HFFc6 (cell line): ENCODE measurements around the gene TMCO1. TPM values are rescaled to one million over a fixed set of nuclear protein-coding genes. Genes with fewer than 3 reads are reported as not detected.
"Not testable (repeated sequence)": the region's sequence is repeated elsewhere in the genome, so short reads cannot be mapped to it uniquely, and the experiment has no call there.

Experiments used
- DNase-seq: peaks from one replicate; pipeline ENCODE4 v3.0.0-alpha.2; 2018
- H3K27ac Mint-ChIP-seq: 2 replicates; pipeline ENCODE4 v1.8.0; 2020; ENCODE audit warnings: mild to moderate bottlenecking, mixed read lengths
- H3K27me3 Mint-ChIP-seq: 2 replicates; pipeline ENCODE4 v1.8.0; 2021; ENCODE audit warnings: mild to moderate bottlenecking, moderate library complexity, mixed read lengths; ENCODE audit not compliant: insufficient read depth
- H3K36me3 Mint-ChIP-seq: 2 replicates; pipeline ENCODE4 v1.8.0; 2021; ENCODE audit warnings: low read depth, mixed read lengths
- H3K4me1 Mint-ChIP-seq: 2 replicates; pipeline ENCODE4 v1.8.0; 2020; ENCODE audit warnings: low read depth, mixed read lengths
- H3K4me3 Mint-ChIP-seq: 2 replicates; pipeline ENCODE4 v1.8.0; 2020; ENCODE audit warnings: mild to moderate bottlenecking, moderate library complexity, mixed read lengths
- H3K9me3 Mint-ChIP-seq: 2 replicates; pipeline ENCODE4 v1.8.0; 2020; ENCODE audit warnings: mild to moderate bottlenecking, mixed read lengths
- total RNA-seq, 6 experiments: library from RNA; stranded (reverse); fragmentation: NEBNext Ultra II Directional; extraction: Animal tissue kit (Norgen Biotek cat#: 25700); gene quantifications; 2 replicates in 1 of 6; 3 replicates in 5 of 6; pipeline ENCODE4 v1.2.3, GENCODE V29; 2021
- TF ChIP-seq, protein P1 (sequence below): fragments of 200-600 bp; sonication (generic); IDR thresholded peaks from 2 replicates; pipeline ENCODE4 v1.5.0; 2021; ENCODE audit warnings: antibody characterized with exemption, mild to moderate bottlenecking

TMCO1 gene
- total RNA-seq, 6 experiments from 2014 or later, result 134 to 165 (median 137) TPM

DNA sequence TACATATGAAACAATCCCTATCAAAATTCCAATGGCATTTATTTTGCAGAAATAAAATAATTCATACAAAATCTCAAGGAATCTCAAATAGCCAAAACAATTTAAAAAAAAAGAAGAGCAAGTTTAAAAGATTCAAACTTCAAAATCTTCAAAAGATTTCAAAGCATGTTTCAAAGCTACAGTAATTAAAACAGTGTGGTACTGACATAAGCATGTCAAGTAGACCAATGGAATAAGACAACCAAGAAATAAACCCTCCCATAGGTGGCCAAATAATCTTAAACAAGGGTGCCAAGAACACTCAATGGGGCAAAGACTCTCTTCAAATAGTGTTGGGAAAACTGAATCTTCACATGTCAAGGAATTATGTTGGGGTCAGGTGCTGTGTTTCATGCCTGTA, 30.7 kb upstream of the TMCO1 start:
- H3K27ac Mint-ChIP-seq, result no peak overlapping the region
- H3K9me3 Mint-ChIP-seq, result peaks cover 20% of the 10 kb centered on the region
- no peak overlapping the region for H3K4me3 Mint-ChIP-seq
- DNase-seq, result no peak
- TF ChIP-seq, protein P1, sequence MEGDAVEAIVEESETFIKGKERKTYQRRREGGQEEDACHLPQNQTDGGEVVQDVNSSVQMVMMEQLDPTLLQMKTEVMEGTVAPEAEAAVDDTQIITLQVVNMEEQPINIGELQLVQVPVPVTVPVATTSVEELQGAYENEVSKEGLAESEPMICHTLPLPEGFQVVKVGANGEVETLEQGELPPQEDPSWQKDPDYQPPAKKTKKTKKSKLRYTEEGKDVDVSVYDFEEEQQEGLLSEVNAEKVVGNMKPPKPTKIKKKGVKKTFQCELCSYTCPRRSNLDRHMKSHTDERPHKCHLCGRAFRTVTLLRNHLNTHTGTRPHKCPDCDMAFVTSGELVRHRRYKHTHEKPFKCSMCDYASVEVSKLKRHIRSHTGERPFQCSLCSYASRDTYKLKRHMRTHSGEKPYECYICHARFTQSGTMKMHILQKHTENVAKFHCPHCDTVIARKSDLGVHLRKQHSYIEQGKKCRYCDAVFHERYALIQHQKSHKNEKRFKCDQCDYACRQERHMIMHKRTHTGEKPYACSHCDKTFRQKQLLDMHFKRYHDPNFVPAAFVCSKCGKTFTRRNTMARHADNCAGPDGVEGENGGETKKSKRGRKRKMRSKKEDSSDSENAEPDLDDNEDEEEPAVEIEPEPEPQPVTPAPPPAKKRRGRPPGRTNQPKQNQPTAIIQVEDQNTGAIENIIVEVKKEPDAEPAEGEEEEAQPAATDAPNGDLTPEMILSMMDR, result no peak
- H3K4me1 Mint-ChIP-seq, result no peaks in the 10 kb centered on the region; the same call in 1 of the 2 replicates
- peaks cover 6% of the 10 kb centered on the region for H3K27me3 Mint-ChIP-seq
- peaks cover 10% of the 10 kb centered on the region; the same call in 1 of the 2 replicates for H3K36me3 Mint-ChIP-seq

DNA sequence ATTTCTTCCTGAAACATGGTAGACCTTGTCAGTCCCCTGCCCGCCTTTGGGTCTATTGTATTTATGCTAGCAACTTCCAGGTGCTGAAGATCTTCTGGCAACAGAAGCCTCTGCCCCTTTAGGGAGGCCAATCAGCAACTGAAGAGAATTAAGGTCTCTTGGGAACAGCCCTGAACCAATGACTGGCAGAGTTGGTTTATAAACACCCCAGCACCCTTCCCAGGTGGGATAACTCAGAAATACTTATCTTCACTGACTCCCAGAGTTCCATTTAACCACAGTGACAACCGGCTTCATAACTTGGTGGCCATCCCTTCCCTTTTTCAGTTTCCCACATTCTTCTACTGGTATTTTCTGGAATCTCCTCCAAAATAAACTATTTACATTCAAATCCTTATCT, 27.2 kb upstream of the TMCO1 start:
- no peak overlapping the region for H3K4me3 Mint-ChIP-seq
- peaks cover 11% of the 10 kb centered on the region for H3K9me3 Mint-ChIP-seq
- peaks cover 10% of the 10 kb centered on the region; the same call in 1 of the 2 replicates for H3K36me3 Mint-ChIP-seq
- H3K27me3 Mint-ChIP-seq, result peaks cover 6% of the 10 kb centered on the region; the same call in 1 of the 2 replicates
- no peaks in the 10 kb centered on the region; the same call in 1 of the 2 replicates for H3K4me1 Mint-ChIP-seq
- no peak overlapping the region for H3K27ac Mint-ChIP-seq
- DNase-seq, result no peak
- TF ChIP-seq, protein P1, result no peak

DNA sequence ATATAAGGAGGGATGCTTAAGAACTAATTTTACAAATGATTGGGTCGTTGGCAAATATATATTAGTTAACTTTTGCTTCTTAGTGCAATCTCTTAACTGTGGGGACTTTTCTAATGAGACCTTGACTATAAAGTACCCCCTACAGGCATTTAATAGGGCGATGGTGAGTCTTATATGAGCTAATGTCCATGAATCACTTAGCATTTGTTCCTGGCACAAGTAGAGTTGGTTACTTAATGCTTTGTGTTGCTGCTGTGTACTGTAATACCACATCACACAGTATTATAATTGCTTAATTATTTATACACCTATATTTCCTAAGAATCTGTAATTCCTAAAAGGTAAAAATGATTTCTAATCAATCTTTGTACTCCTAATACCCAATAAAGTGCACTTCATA, 25.3 kb upstream of the TMCO1 start:
- H3K36me3 Mint-ChIP-seq, result no peaks in the 10 kb centered on the region
- H3K4me1 Mint-ChIP-seq, result no peaks in the 10 kb centered on the region; the same call in 1 of the 2 replicates
- no peak overlapping the region for H3K27ac Mint-ChIP-seq
- H3K4me3 Mint-ChIP-seq, result no peak overlapping the region
- DNase-seq, result no peak
- no peaks in the 10 kb centered on the region for H3K9me3 Mint-ChIP-seq
- TF ChIP-seq, protein P1, result no peak
- H3K27me3 Mint-ChIP-seq, result peaks cover 4% of the 10 kb centered on the region; the same call in 1 of the 2 replicates

DNA sequence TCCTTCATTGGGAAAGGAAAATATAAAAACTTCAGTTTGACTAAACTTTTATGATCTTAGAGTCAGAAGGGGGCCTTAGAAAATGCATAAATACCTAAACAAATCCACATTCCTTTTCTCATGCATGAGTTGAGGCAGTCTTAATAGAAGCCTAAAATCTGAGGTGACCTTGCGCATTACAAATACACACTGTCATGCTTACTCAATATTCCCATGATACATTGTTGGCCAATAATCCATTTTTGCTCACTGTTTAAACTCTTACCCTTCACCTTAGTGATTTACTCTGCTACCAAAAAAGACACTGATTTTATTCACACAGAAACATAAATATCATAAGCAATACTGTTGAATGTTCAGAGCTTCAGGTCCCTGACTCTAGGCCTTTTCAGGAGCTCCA, 19.1 kb upstream of the TMCO1 start:
- TF ChIP-seq, protein P1, result no peak
- Mint-ChIP-seq H3K36me3 (peaks cover 7% of the 10 kb centered on the region), H3K9me3 (no peaks in the 10 kb centered on the region), H3K4me3 (no peak overlapping the region), H3K4me1 (no peaks in the 10 kb centered on the region), H3K27me3 (peaks cover 3% of the 10 kb centered on the region), H3K27ac (no peak overlapping the region)
- no peak for DNase-seq

DNA sequence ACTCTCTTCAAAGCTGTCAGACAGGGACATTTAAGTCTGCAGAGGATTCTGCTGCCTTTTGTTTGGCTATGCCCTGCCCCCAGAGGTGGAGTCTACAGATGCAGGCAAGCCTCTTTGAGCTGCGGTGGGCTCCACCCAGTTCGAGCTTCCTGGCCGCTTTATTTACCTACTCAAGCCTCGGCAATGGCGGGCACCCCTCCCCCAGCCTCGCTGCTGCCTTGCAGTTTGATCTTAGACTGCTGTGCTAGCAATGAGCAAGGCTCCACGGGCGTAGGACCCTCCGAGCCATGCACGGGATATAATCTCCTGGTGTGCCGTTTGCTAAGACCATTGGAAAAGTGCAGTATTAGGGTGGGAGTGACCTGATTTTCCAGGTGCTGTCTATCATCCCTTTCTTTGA, 14.9 kb upstream of the TMCO1 start:
- DNase-seq, H3K27me3 Mint-ChIP-seq, H3K27ac Mint-ChIP-seq, H3K36me3 Mint-ChIP-seq, H3K9me3 Mint-ChIP-seq, H3K4me1 Mint-ChIP-seq, H3K4me3 Mint-ChIP-seq: not testable (repeated sequence)

DNA sequence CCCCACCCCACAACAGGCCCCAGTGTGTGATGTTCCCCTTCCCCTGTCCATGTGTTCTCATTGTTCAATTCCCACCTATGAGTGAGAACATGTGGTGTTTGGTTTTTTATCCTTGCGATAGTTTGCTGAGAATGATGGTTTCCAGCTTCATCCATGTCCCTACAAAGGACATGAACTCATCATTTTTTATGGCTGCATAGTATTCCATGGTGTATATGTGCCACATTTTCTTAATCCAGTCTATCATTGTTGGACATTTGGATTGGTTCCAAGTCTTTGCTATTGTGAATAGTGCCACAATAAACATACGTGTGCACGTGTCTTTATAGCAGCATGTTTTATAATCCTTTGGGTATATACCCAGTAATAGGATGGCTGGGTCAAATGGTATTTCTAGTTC, 9.5 kb upstream of the TMCO1 start:
- H3K27ac Mint-ChIP-seq, H3K4me1 Mint-ChIP-seq, H3K27me3 Mint-ChIP-seq, H3K9me3 Mint-ChIP-seq, DNase-seq, H3K4me3 Mint-ChIP-seq: not testable (repeated sequence)
- peaks cover 13% of the 10 kb centered on the region for H3K36me3 Mint-ChIP-seq
